Inferior parietal cortex (tissue), 1 donor: Measurements from ENCODE around the gene BANF2.
A peak's percentile ranks its signal among the peaks of the same experiment; 100 is the strongest.

ENCODE experiments used
- DNase-seq: peaks from one replicate; pipeline ENCODE4 v3.0.0-alpha.2; 2016; ENCODE audit errors: extremely low spot score

BANF2 gene

DNA sequence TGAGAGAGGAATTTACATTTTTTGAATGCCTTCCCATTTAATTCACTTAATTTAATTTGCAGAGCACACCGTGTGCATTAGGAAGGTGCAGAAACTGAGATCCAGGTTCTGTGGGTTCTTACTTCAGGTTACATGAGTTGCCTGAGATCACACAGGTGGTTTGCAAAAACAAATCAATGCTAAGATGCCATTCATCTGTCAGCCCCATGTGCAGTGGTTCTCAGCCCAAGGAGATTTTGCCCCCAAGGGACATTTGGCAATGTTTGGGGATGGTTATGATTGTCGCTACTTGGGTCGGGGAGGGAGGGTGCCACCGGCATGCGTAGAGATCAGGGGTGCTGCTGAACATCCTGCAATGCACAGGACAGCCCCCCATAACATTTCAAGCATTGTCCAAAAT, 34.6 kb downstream of the BANF2 start:
- no peak for DNase-seq

DNA sequence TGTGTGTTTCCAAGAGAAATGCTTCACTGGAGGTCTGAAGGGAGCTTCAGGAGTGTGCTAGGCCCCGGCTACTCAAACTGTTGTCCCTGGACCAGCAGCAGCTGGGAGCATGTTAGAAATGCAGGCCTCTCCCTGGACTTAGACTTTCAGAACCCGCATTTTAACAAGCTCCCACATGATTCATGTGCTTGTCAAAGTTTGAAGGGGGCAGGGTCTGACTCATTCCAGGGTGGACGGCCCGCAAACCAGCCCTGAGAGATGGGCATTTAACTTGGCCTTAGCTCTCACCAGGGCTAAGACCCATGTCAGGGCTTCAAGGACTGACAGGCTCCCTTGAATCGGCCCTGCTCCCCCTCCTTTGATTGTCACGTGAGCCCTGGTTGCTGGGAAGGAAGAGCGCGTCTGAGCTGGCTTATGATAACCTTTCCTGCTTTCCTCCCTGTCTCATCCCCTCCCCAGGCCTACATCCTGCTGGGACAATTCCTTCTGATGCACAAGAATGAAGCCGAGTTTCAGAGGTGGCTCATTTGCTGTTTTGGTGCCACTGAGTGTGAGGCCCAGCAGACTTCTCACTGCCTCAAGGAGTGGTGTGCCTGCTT, 35.5 kb downstream of the BANF2 start:
- DNase-seq = no peak

DNA sequence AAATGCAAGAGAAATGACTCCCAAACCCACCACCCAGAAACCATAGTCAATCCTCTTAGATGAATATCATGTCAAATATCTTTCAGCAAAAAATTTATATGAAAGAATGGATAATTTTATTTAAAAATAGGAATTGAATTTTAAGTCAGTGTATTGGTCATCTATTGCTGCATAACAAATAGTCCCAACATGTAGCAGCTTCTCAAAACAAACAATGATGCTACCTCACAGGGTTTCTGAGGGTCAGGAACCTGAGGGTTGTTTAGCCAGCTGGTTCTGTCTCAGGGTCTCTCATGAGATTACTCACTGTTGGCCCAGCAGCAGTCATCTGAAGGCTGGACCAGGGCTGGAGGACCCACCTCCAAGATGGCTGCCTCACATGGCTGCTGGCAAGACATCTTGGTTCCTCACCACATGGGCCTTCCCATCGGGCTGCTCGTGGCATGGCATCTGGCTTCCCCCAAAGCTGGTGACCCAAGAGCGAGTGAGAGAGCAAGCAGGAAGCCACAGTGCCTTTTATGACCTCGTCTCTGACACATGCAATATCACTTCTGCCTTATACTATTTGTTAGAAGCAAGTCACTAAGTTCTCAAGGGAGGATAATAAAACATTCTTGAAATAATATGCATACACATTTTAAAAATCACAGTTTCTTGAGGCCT, 36.3 kb downstream of the BANF2 start:
- DNase-seq = no peak

DNA sequence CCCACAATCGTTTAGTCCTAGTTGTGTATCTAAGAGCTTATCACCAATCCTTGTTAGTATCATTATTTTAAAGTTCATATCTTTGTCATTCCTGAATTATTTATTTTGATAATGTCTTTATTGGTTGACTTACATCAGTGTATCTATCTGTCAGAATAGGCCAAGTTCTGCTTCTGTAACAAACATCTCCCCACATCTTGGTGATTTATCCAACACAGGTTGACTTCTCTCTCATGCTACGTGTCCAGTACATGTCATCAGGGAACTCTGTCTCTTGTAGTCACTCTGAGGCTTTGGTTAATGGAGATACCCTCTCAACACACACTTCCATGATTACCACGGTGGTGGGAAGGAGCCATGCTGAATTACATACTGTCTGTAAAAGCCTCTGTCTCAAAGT, 38.4 kb downstream of the BANF2 start:
- DNase-seq = no peak

DNA sequence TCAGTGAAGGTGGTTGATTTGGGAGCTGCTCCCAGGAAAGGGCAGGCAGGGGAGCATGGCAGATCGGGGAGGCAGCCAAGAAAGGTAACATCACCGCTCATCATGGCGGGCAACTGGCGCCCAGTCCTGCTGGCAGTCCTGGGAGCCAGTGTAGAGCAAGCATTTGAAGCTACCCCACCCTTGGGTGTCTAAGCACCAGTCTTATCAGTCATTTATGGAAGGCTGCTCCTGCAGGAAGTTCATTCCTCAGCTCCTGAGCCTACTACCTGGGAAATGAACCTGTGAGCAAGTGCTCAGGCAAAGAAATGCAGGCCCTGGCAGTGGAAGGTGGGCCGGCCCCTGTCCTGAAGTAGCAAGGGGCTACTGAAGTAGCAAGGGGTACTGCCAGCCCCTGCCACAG, 41.5 kb downstream of the BANF2 start:
- no peak for DNase-seq

DNA sequence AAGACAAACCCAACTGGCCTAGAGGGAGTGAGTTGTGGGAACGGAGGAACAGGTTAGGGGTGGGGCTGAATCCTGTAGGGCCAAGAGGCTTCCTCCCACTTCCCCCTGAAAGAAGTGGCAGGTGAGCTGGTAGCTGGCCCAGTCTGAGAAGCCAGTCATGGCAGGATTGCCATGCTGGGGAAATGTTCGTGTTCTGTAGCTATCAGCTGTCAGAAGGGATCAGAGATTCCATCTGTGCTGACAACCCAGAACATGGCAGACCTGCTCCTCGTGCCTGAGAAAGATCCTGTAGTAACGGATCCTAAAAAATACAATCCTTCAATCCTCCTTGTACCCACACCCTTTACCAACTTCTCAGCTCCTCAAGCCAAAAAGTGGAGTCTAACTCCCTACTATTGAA, 43.0 kb downstream of the BANF2 start:
- no peak for DNase-seq

DNA sequence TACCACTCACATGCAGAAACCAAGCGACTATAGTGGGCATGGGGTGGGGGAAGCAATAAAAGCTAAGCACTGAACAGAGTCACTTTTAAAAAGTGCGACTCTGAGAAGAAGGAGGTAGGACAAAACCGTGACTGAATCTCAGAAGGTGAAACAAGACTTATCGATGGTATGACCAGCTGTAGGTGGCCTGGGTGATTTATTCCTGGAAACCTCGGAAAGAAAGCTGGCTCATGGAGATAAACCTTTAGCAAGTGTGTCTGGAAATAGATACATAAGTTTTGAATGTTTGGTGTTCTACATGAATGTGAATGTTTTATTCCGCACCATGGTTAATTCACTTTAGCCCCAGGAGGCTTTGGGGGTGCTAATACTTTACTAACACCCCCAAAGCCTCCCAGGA, 43.9 kb downstream of the BANF2 start:
- DNase-seq = no peak

DNA sequence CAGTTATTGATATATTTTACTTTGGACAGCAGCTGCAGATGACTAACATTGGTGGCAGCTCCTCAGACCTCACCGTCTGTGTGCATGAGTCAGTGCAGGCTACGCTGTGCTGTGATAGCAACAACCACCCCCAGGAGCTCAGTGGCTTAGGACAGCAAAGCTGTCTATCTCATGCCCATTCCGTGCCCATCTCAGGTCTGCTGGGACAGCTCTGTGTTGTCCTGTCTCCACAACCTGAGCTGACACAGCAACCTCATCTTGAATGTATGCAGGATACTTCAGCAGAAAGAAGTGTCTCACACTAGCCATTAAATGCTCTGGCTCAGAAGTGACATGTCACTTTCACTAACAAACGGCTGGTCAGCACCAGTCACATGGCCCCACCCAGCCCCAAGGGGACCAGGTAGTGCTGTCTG, 47.7 kb downstream of the BANF2 start:
- peak; percentile 5 for DNase-seq

DNA sequence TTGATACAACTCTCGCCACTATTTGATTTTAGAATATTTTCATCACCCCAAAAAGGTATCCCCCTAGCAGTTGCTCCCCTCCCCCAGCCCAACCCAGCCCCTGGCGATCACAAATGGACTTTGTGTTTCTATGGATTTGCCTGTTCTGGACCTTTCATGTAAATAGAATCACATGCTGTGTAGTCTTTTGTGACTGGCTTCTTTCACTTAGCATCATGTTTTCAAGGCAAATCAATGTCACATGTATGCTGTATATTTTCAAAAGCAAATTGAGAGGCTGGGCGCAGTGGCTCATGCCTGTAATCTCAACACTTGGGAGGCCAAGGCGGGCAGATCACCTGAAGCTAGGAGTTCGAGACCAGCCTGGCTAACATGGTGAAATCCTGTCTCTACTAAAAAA, 48.5 kb downstream of the BANF2 start:
- DNase-seq = no peak

DNA sequence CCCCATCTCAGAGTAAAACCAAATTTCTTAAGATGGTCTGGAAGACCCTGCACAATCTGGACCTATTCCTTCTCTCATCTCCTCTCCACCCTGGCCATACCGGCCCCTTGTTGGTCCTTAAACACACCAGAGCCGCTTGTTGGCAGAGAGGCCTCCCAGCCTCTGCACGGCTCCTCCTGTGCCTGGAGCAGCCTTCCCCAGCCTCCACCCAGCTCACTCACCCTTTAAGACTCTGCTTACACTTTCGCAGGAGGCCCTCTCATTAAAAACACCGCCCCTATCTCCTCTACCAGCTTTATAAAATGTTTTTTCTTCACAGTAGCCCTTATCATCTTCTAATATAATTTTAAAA, 49.8 kb downstream of the BANF2 start:
- DNase-seq = no peak

DNA sequence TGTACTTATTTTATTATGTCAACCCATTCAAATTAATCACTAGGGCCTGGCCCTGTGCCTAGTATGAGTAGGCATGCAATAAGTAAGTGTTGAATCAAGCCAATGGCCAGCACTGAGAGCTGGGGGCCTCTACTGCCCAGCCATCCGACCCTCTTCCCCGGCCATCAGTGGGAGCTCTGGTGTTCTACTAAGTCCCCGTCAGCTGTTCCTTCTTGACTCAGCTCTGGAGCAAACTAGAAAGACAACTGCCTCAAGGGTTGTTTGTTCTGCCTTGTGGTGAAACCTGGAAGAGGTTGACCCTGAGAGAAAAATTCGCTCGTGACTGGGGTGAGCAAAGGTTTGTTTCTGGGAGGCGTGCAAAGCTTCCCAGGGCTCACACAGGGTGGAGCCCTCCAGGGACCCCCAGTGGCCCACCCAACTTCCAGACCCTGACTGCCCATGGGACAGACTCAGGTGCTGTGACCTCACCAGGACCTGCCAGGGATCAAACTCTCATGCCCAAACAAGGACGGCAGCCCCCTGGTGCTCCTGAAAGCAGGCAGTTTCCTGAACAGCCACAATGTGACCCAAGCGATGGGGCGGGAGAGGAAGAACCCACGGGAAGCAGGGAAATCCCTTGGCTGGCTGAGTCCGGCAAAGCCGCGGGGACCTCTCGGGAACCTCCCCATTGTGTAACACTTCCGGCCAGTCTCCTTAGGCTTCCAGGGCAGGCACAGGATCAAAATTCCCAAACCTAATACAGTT, 50.4 kb downstream of the BANF2 start:
- no peak for DNase-seq

DNA sequence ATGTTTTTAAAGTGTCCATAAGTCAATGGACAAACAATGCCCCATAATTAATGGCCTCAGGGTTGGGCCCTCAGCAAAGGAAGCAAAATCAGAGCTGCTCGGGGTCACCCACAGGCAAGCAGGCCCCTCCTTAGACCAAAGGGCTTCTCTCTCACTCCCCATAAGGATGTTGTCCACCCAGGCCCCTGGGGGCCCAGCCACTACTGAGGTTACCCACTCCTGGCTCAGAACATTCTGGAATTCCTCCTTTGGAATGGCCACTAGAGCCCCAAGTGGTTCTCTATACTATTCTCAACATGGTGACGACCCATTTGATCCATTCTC, 50.9 kb downstream of the BANF2 start:
- DNase-seq = no peak

DNA sequence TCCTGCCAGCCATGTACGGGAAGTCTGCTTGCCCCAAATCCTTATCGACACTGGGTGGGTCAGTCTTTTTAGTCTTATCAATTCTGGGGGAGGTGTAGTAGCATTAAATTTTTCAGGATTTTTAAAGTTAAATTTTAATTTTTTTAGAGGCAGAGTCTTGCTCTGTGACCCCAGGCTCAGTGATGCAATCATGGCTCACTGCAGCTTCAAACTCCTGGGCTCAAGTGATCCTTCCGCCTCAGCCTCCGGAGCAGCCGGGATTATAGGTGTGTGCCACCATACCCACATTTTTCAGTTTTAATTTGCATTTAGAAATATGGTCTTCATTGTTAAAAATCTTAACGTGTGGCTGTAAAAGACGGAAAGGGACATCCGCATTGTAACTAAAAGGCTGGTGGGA, 51.9 kb downstream of the BANF2 start:
- no peak for DNase-seq

DNA sequence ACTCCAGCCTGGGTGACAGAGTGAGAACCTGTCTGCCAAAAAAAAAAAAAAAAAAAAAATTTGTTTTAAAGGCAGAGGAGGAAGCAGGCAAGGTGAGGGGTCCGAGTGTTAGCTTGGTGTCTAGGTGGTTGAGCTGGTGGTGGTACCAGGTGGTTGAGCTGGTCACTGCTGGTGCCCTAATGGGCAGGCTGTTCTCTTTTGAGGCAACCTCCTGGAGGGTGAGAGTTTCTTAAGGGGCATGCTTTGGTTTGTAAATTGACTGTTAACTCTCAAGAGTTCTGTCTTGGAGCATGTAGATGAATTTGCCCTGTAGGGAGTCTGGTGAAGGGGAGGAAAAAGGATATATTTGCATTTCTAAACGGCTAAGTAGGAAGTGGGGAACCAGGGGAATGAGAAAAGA, 52.7 kb downstream of the BANF2 start:
- no peak for DNase-seq

DNA sequence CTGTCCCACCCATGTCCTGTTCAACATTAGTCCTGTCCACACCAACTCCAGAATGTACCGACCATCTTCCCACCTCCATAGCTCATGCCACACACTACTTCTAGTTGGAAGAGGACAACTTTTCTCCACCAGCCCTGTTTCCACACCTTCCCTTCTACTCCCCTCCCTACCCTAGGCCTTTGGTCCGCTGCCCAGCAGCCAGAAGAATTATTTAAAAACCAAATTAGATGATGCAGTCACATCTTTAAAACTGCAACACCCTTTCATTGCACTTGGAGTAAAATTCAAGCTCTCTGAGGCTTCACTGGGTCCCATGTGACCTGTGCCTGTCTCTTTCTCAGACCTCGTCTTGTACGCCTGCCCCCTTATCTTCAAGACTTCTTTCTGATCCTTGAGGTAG, 53.8 kb downstream of the BANF2 start:
- no peak for DNase-seq

DNA sequence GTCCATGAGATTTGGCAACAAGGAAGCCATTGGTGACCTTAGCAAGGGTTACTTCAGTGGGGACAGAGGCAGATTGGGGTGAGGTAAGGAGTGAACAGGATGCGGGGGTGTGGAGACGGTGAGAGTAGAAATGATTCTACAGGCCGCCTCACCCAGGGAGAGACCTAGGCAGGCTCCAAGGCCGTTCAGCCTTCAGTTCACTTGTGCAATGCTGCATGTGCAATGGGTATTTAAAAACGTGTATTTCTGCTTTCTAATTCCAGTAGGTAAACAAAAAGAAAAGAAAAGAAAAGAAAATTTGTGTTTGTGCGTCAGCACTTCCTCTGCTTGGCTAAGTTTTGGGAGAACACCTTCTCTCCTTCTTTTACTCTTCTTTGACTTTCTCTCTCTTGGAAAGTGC, 56.8 kb downstream of the BANF2 start:
- no peak for DNase-seq

DNA sequence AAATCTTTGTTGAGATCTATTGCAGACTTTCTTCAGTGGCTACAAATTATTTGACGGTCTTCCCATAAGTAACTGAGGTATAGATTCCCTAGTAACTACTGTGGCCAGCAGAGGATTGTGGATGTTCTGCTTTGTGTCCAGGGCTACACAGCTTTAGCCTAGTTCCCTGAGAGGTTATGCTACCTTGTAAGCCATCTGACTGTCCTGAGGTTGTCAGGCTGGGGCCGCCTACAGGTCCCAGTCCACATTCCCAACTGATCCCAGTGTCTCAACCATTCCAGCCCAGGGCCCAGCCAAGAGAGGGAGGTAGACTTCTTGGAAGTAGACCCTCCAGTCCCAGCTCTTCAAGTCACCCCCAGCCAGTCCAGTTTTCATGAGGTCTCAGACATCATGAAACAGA, 57.7 kb downstream of the BANF2 start:
- DNase-seq = no peak

DNA sequence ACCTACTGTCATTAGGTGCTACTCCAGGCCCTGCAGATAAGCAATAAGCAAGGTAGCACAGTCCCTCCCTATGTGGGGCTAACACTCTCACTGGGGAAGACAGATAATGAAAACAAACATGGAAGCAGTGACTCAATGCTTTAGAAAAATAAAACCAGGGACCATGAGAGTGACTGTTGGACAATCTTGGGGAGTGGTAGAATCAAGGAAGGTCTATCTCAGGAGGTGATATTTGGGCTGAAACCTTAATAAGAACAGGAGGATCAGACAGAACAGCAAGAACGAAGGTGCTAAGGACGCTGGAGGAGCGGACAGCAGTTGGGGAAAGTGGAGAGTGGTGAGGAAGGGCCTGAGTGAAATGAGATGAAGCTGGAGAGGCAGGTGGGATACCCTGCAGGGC, 58.2 kb downstream of the BANF2 start:
- DNase-seq = no peak

DNA sequence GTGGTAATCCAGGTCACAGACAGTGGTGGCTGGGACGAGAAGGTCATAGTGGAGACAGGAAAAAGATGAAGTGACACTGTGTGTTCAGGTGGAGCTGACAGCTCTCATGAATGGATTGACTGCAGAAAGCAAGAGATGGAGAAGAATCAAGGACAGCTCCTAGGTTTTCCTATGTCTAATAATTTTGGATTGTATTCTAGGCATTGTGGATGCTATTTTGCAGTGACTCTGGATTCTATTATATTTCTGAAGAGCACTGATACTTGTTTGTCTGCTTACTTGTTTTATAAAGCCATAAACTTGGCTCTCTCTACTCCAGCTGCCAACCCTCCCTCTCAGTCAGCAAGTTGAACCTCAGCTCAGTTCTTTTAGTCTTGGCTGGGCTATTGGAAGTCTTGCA, 58.7 kb downstream of the BANF2 start:
- DNase-seq = no peak

DNA sequence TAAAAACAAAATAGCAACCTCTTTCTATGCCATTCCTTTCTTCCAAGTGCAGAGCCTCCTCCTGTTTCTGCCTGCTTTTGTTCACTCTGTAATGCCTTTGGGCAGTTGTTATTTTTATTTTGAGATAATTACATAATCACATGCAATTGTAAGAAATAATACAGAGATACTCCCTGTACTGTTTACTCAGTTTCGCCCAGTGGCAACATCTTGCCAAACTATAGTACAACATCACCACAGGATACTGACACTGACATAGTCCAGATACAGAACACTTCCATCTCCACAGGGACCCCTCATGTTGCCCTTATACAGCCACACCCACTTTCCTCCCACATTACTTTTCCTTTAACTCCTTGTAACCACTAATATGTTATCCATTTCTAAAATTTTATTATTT, 59.7 kb downstream of the BANF2 start:
- DNase-seq = no peak

DNA sequence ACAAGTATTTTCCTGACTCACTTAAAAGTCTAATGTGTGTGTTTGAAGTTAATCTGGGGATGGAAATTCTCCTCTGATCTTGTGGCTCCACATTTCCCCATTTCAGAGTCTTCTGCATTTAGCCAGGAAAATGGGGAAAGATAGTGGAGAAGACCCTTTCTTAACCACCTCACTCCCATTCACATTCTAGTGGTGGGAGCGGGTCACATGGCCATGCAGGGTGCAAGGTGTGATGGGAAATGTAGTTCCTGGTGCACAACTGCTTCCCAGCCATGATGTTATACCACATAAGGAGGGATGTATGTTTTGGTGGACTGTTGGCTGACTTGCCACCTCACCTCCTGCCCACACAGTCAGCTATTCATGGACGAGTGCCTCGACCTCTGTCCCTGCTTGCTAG, 61.8 kb downstream of the BANF2 start:
- no peak for DNase-seq

DNA sequence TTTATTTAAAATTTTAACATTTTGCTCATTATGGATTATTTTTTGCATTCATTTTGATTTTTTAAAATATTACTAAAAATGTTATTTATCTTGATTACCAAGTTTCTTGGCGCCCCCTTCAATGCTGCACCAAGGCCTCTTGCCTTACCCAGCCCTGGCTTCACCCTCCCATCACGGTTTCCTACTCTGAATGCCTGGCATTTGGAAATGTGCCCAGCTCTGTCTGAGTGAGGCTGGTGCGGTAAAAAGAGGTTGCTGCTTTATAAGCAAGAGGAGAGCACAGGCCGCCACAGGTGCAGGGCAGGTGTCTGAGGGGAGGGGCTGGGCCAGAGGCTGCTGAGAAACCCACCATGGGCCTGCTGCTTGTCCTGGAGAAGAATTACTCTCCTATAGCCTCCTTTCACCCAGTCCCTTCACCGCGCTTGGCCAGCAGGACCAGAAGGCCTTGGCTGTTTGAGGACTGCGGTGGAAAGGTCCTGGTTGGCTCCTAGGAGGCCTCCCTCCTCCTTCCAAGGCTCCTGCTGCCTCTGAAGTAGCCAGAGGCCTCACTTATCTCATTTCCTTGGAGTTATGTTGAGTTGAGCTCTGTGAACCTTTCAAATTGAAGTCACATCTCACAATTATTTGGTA, 62.6 kb downstream of the BANF2 start:
- no peak for DNase-seq

DNA sequence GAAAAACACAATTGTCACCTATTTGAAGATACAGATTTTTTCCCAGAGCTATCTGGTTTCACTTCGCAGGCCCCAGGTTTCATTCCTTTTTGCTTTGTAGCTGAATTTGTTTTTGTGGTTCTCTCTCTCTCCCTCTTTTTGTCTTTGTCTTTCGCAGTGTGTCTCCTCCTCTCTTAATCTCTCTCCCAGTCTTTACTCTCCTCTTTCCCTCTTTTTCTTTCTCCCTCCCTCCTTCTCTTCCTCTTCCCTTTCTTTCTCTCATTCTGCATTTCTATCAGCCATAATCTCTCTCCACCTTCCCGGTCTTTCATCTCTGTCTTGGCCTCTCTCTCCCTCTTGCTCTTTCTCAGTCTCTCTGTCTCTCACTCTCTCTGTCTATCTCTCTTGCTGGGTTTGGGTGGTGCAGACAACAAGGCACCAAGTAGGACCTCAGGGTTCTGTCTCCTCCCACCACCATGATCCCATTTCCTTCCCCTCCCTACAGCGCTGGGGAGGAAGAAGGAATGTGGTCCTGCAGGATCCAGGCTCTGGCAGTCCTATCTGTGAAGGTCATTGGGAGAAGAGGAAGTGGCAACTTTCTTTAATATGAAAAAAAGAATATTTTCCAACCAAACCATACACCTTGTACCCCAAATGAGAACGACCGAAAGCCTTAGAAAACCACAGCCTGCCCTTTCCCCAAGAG, 63.2 kb downstream of the BANF2 start:
- no peak for DNase-seq
